Chondrocyte (in vitro differentiated cells): Measurements from ENCODE around the gene ZNF837. TPM values are rescaled to one million over a fixed set of nuclear protein-coding genes. Genes with fewer than 3 reads are reported as not detected.

ENCODE experiments used
- DNase-seq: peaks from one replicate; pipeline ENCODE4 v3.0.0; 2021; ENCODE audit warnings: mixed read lengths, low spot score
- H3K27ac Mint-ChIP-seq: one replicate; pipeline ENCODE4 v1.8.0; 2021; ENCODE audit warnings: mild to moderate bottlenecking, moderate library complexity, mixed read lengths; ENCODE audit not compliant: unreplicated experiment
- H3K27me3 Mint-ChIP-seq: 2 replicates; pipeline ENCODE4 v1.8.0; 2021; ENCODE audit warnings: low read depth, mixed read lengths
- H3K36me3 Mint-ChIP-seq: 2 replicates; pipeline ENCODE4 v1.8.0; 2021; ENCODE audit warnings: low read depth, mixed read lengths
- H3K4me1 Mint-ChIP-seq: 2 replicates; pipeline ENCODE4 v1.8.0; 2021; ENCODE audit warnings: low read depth, mild to moderate bottlenecking, mixed read lengths
- H3K4me3 Mint-ChIP-seq: one replicate; pipeline ENCODE4 v1.8.0; 2021; ENCODE audit warnings: mild to moderate bottlenecking, moderate library complexity, mixed read lengths; ENCODE audit not compliant: unreplicated experiment
- H3K9me3 Mint-ChIP-seq: 2 replicates; pipeline ENCODE4 v1.8.0; 2021; ENCODE audit warnings: low read depth, mixed read lengths
- CTCF ChIP-seq: fragments of 200-600 bp; sonication (generic); IDR thresholded peaks from 2 replicates; pipeline ENCODE4 v1.5.0; 2021; ENCODE audit warnings: antibody characterized with exemption, mild to moderate bottlenecking, moderate library complexity
- total RNA-seq: library from RNA; stranded (reverse); gene quantifications from 3 replicates; pipeline ENCODE4 v1.2.1, GENCODE V29; 2021

The ZNF837 gene
- total RNA-seq, 1 donor from 2014 or later = 2.5 TPM

DNA sequence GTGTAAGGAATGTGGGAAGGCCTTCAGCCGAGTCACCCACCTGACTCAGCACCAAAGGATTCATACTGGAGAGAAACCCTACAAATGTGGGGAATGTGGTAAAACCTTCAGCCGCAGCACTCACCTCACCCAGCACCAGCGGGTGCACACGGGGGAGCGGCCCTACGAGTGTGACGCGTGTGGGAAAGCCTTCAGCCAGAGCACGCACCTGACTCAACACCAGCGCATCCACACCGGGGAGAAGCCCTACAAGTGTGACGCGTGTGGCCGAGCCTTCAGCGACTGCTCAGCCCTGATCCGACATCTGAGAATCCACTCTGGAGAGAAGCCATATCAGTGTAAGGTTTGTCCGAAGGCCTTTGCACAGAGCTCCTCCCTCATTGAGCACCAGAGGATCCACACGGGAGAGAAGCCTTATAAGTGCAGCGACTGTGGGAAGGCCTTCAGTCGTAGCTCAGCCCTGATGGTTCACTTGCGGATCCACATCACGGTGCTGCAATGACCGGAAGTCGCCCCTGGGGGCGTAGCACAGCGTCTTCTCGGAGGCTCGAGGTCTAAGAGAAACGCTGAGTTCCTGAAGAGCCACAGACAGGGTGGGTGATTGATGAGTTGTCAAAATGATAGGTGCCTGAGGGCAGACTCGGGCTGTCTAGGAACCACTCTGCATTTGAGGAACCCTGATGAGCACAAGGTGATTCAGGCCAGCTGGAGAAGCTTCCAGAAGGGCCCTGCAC, 41.8 kb downstream of the ZNF837 start:
- peak; percentile 79 for DNase-seq
- peak; percentile 15 for TF ChIP-seq CTCF
- Mint-ChIP-seq H3K4me1 (peaks cover 9% of the 10 kb centered on the region), H3K4me3 (no peak overlapping the region), H3K9me3 (no peaks in the 10 kb centered on the region), H3K27me3 (no peaks in the 10 kb centered on the region), H3K36me3 (peaks cover 33% of the 10 kb centered on the region), H3K27ac (no peak overlapping the region)

DNA sequence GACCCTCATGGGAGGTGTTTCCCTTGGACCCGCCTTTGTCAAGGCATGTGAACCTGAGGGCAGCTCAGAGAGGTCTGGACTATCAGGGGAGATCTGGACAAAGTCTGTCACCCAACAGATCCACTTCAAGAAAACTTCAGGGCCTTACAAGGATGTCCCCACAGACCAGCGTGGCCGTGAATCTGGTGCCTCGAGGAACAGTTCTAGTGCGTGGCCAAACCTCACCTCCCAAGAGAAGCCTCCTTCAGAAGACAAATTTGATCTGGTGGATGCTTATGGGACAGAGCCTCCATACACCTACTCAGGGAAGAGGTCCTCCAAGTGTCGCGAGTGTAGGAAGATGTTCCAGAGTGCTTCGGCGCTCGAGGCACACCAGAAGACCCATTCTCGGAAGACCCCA, 42.5 kb downstream of the ZNF837 start:
- no peak for DNase-seq
- H3K27me3 Mint-ChIP-seq = no peaks in the 10 kb centered on the region
- H3K36me3 Mint-ChIP-seq = peaks cover 31% of the 10 kb centered on the region
- H3K27ac Mint-ChIP-seq = no peak overlapping the region
- H3K4me1 Mint-ChIP-seq = peaks cover 9% of the 10 kb centered on the region
- no peak for TF ChIP-seq CTCF
- no peaks in the 10 kb centered on the region for H3K9me3 Mint-ChIP-seq
- H3K4me3 Mint-ChIP-seq = no peak overlapping the region

DNA sequence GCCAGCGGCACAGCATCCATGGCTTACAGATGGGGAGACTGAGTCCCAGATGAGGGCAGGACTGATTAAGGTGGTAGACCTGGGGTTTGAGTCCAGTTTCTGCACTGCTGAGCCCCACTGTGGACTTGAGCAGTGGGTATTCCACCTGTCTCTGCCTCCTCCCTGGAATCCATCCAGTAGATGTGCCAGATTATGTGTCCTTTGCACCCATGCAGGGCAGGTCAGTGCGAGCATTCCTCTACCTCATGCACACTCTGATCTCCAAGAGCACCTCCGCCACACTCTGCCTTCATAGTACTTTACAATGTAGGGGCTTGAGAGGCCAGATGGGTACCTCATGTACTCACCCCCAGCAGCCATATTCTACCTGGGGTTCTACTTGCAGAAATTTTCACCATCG, 44.0 kb downstream of the ZNF837 start:
- TF ChIP-seq CTCF = no peak
- DNase-seq = no peak
- H3K9me3 Mint-ChIP-seq = no peaks in the 10 kb centered on the region
- peaks cover 28% of the 10 kb centered on the region for H3K36me3 Mint-ChIP-seq
- H3K4me1 Mint-ChIP-seq = peaks cover 3% of the 10 kb centered on the region
- H3K27me3 Mint-ChIP-seq = no peaks in the 10 kb centered on the region
- no peak overlapping the region for H3K4me3 Mint-ChIP-seq
- H3K27ac Mint-ChIP-seq = no peak overlapping the region

DNA sequence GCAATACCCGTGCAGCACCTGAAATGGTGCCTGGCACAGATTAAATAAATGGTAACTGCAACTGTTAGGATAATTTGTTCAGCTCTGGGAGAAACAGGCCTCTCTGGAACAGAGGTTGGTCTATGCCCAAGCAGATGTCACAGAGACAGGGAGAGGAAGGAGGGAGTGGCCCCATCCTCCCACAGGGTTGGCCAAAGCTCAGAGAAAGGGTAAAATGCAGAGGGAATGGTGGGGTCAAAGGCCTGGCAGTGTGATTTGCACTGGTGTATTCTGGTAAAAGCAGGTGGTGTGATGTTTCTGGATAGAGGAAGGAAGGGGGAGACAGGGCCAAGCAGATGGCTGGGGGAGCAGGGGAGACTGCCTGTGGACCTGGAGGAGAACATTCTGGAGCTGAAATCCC, 44.6 kb downstream of the ZNF837 start:
- peaks cover 1% of the 10 kb centered on the region for H3K4me1 Mint-ChIP-seq
- no peak for TF ChIP-seq CTCF
- H3K4me3 Mint-ChIP-seq = no peak overlapping the region
- H3K36me3 Mint-ChIP-seq = peaks cover 25% of the 10 kb centered on the region
- H3K27me3 Mint-ChIP-seq = no peaks in the 10 kb centered on the region
- no peaks in the 10 kb centered on the region for H3K9me3 Mint-ChIP-seq
- no peak for DNase-seq
- peak overlapping the region; percentile 49 for H3K27ac Mint-ChIP-seq

- Mint-ChIP-seq H3K4me3 (no peak overlapping the region), H3K4me1 (no peaks in the 10 kb centered on the region)
- no peak for TF ChIP-seq CTCF
Measured at GRCh38 chr19:58335630-58336029, 45.2 kb downstream of the ZNF837 start.

More at GRCh38 chr19:58335630-58336029, 45.2 kb downstream of the ZNF837 start:
- no peaks in the 10 kb centered on the region for H3K27me3 Mint-ChIP-seq
- no peaks in the 10 kb centered on the region for H3K9me3 Mint-ChIP-seq
- DNase-seq = no peak
- peaks cover 22% of the 10 kb centered on the region for H3K36me3 Mint-ChIP-seq
- no peak overlapping the region for H3K27ac Mint-ChIP-seq
